SK-N-SH (cell line): Measurements from ENCODE around the gene HK3. TPM values are rescaled to one million over a fixed set of nuclear protein-coding genes. Genes with fewer than 3 reads are reported as not detected.

Experiments
- CTCF ChIA-PET: fragments of 300-600, 350-600 bp; formaldehyde crosslinking; extraction: SDS; loops from one replicate; lab custom pipeline; 2021; lab: Yijun Ruan, JAX
- POLR2A ChIA-PET: fragments of 350-600 bp; sonication (Branson Sonifier 250); formaldehyde crosslinking; extraction: SDS; loops from one replicate; lab custom pipeline; 2020; ENCODE audit warnings: antibody characterized with exemption, inconsistent platforms; lab: Yijun Ruan, JAX
- DNase-seq: peaks from one replicate; pipeline ENCODE4 v3.0.0; 2012
- H2AFZ ChIP-seq: fragments of 200-600 bp; sonication (generic); 2 replicates; pipeline ENCODE4 v1.8.1; 2016; ENCODE audit warnings: antibody characterized with exemption, mild to moderate bottlenecking, low read depth
- H3F3A ChIP-seq: fragments of 200-600 bp; sonication (generic); replicated peaks from 2 replicates; pipeline ENCODE3; 2016; ENCODE audit warnings: antibody characterized with exemption, mild to moderate bottlenecking; ENCODE audit not compliant: insufficient read depth
- H3K27ac ChIP-seq, 2 experiments: fragments of 200-500 bp in 1 of 2; fragments of 200-600 bp in 1 of 2; sonication (Bioruptor generic) in 1 of 2; sonication (generic), shearing (Covaris generic) in 1 of 2; 2 replicates each; pipeline versions ENCODE4 v1.5.1 to v1.6.1; 2014 to 2016; ENCODE audit warnings: low read depth in 2 of 2, inconsistent platforms in 1 of 2, low read length in 1 of 2, mild to moderate bottlenecking in 1 of 2, mixed read lengths in 1 of 2
- H3K27me3 ChIP-seq: fragments of 200-600 bp; sonication (generic), shearing (Covaris generic); 2 replicates; pipeline ENCODE4 v1.6.1; 2016; ENCODE audit warnings: mixed run types; ENCODE audit not compliant: insufficient read depth
- H3K36me3 ChIP-seq, 2 experiments: fragments of 200-500 bp in 1 of 2; fragments of 200-600 bp in 1 of 2; sonication (Bioruptor generic) in 1 of 2; sonication (generic) in 1 of 2; replicated peaks in 1 of 2; 2 replicates each; pipeline versions ENCODE3 to v1.5.1; 2014 to 2016; ENCODE audit warnings: low read length in 1 of 2, mild to moderate bottlenecking in 1 of 2; ENCODE audit not compliant: insufficient read depth in 2 of 2, control insufficient read depth in 1 of 2
- H3K4me1 ChIP-seq, 2 experiments: fragments of 200-500 bp in 1 of 2; fragments of 200-600 bp in 1 of 2; sonication (Bioruptor generic) in 1 of 2; sonication (generic), shearing (Covaris generic) in 1 of 2; 2 replicates each; pipeline versions ENCODE4 v1.5.1 to v1.6.1; 2014 to 2016; ENCODE audit warnings: low read depth in 1 of 2, low read length in 1 of 2, mixed run types in 1 of 2; ENCODE audit not compliant: insufficient read depth in 2 of 2, control insufficient read depth in 1 of 2
- H3K4me2 ChIP-seq: fragments of 200-600 bp; sonication (generic), shearing (Covaris generic); 2 replicates; pipeline ENCODE4 v1.6.1; 2017; ENCODE audit warnings: mixed run types
- H3K4me3 ChIP-seq, 2 experiments: fragments of 200-500 bp in 1 of 2; fragments of 200-600 bp in 1 of 2; sonication (Bioruptor generic) in 1 of 2; sonication (generic), shearing (Covaris generic) in 1 of 2; 2 replicates each; pipeline versions ENCODE4 v1.5.1 to v1.8.1; 2014 to 2016; ENCODE audit warnings: low read depth in 2 of 2, inconsistent platforms in 1 of 2, low read length in 1 of 2, mild to moderate bottlenecking in 1 of 2, mixed read lengths in 1 of 2, moderate library complexity in 1 of 2
- H3K79me2 ChIP-seq: fragments of 200-600 bp; sonication (generic); 2 replicates; pipeline ENCODE4 v1.8.1; 2017; ENCODE audit warnings: mild to moderate bottlenecking; ENCODE audit not compliant: insufficient read depth
- H3K9ac ChIP-seq: fragments of 200-600 bp; sonication (generic); 2 replicates; pipeline ENCODE4 v1.6.1; 2017; ENCODE audit warnings: mixed run types
- H3K9me2 ChIP-seq: fragments of 200-600 bp; sonication (generic); 2 replicates; pipeline ENCODE4 v1.6.1; 2017; ENCODE audit warnings: mixed run types
- H3K9me3 ChIP-seq: fragments of 200-600 bp; sonication (generic); 2 replicates; pipeline ENCODE4 v1.6.1; 2017; ENCODE audit warnings: mixed run types, mild to moderate bottlenecking, moderate library complexity
- H4K20me1 ChIP-seq: fragments of 200-600 bp; sonication (generic); 2 replicates; pipeline ENCODE4 v1.6.1; 2017; ENCODE audit warnings: mild to moderate bottlenecking, mixed run types; ENCODE audit not compliant: insufficient read depth
- CHD2 ChIP-seq: fragments of 150-350 bp; IDR thresholded peaks from 2 replicates; pipeline ENCODE4 v1.6.1; 2018; ENCODE audit warnings: low read length; ENCODE audit not compliant: partially characterized antibody
- FOSL2 ChIP-seq: IDR thresholded peaks from 2 replicates; pipeline ENCODE4 v1.4.0; 2012; ENCODE audit warnings: low read depth, mild to moderate bottlenecking, moderate library complexity, borderline replicate concordance
- FOXJ3 ChIP-seq: sonication (generic); formaldehyde crosslinking; IDR thresholded peaks from 2 replicates; pipeline ENCODE4 v1.5.1; 2020; ENCODE audit warnings: mild to moderate bottlenecking, missing genetic modification reagents
- FOXM1 ChIP-seq: IDR thresholded peaks from 2 replicates; pipeline ENCODE4 v1.4.0; 2012; ENCODE audit warnings: low read depth, mild to moderate bottlenecking
- IRF3 ChIP-seq: fragments of 150-350 bp; IDR thresholded peaks from 2 replicates; pipeline ENCODE4 v1.6.1; 2016; ENCODE audit warnings: mild to moderate bottlenecking, low read depth, low read length
- MAX ChIP-seq: IDR thresholded peaks from 2 replicates; pipeline ENCODE4 v1.4.0; 2012; ENCODE audit warnings: low read depth
- MEF2A ChIP-seq: IDR thresholded peaks from 2 replicates; pipeline ENCODE4 v1.4.0; 2012; ENCODE audit warnings: low read depth, borderline replicate concordance
- MXI1 ChIP-seq: IDR thresholded peaks from 2 replicates; pipeline ENCODE4 v1.6.1; 2012; ENCODE audit warnings: mild to moderate bottlenecking, low read depth, low read length, improper control_type of control experiment
- NRF1 ChIP-seq: IDR thresholded peaks from 2 replicates; pipeline ENCODE4 v1.6.1; 2012; ENCODE audit warnings: low read depth, mild to moderate bottlenecking, low read length
- RXRA ChIP-seq: IDR thresholded peaks from 2 replicates; pipeline ENCODE4 v1.4.0; 2012; ENCODE audit warnings: low read depth, mild to moderate bottlenecking, borderline replicate concordance
- SIN3A ChIP-seq: IDR thresholded peaks from 2 replicates; pipeline ENCODE4 v1.6.1; 2012; ENCODE audit warnings: low read depth, mild to moderate bottlenecking, low read length, moderate library complexity, borderline replicate concordance
- USF2 ChIP-seq: fragments of 150-350 bp; IDR thresholded peaks from 2 replicates; pipeline ENCODE4 v1.6.1; 2017; ENCODE audit warnings: antibody characterized with exemption, low read length, low read depth, borderline replicate concordance
- WGBS: methylation state at CpG from one replicate; pipeline ENCODE4 v1.1.6; 2017; ENCODE audit warnings: low lambda C conversion rate; 5-methylcytosine and 5-hydroxymethylcytosine counted together
- polyA plus RNA-seq, 3 experiments: library from polyadenylated mRNA; depleted of rRNA; stranded (reverse); fragments of >200 nt; gene quantifications; 2 replicates each; pipeline ENCODE4 v1.2.3, GENCODE V29; 2012
- TF ChIP-seq, protein P1 (sequence below): fragments of 200-600 bp; sonication (generic); IDR thresholded peaks from 2 replicates; pipeline ENCODE4 v1.6.1; 2017; ENCODE audit warnings: antibody characterized with exemption, mild to moderate bottlenecking, moderate library complexity
- TF ChIP-seq, protein P2 (sequence below): IDR thresholded peaks from 2 replicates; pipeline ENCODE4 v1.4.0; 2012; ENCODE audit warnings: low read depth, borderline replicate concordance

Gene HK3
- polyA plus RNA-seq, 1 of the 3 experiments (the other 2 are of a cell fraction), result 0.02 TPM

- no peak overlapping the region for H3K9ac ChIP-seq
- no peak overlapping the region for H3K4me2 ChIP-seq
- H3K27me3 ChIP-seq, result no peaks in the 10 kb centered on the region; the same call in 1 of the 2 replicates
- H3K36me3 ChIP-seq, result no peaks in the 10 kb centered on the region
- H3K4me3 ChIP-seq, result no peak overlapping the region
- ChIA-PET POLR2A (interaction anchor here (1.3 kb wide), 1 partner anchor 45 kb away, joined by 3 read pairs; no protein-coding TSS in a partner anchor), CTCF (interaction anchor here (0.8 to 1.3 kb wide), 2 partner anchors 44 to 201 kb away, joined by 4 to 5 read pairs; no protein-coding TSS in a partner anchor)
- no peaks in the 10 kb centered on the region for H3F3A ChIP-seq
- H4K20me1 ChIP-seq, result no peaks in the 10 kb centered on the region
- WGBS, result 49% methylated on average over 5 of the region's 11 CpGs
- no peaks in the 10 kb centered on the region for H3K79me2 ChIP-seq
- no peak for DNase-seq
- H3K9me3 ChIP-seq, result no peaks in the 10 kb centered on the region
- no peaks in the 10 kb centered on the region for H3K9me2 ChIP-seq
- H2AFZ ChIP-seq, result no peak overlapping the region
- no peak overlapping the region for H3K27ac ChIP-seq
- H3K4me1 ChIP-seq, result peaks cover 0 to 33% of the 10 kb centered on the region in 2 experiments; a peak in 1 of 4 replicates
- no peak for TF ChIP-seq USF2
- no peak for TF ChIP-seq SIN3A
- TF ChIP-seq, protein P1, sequence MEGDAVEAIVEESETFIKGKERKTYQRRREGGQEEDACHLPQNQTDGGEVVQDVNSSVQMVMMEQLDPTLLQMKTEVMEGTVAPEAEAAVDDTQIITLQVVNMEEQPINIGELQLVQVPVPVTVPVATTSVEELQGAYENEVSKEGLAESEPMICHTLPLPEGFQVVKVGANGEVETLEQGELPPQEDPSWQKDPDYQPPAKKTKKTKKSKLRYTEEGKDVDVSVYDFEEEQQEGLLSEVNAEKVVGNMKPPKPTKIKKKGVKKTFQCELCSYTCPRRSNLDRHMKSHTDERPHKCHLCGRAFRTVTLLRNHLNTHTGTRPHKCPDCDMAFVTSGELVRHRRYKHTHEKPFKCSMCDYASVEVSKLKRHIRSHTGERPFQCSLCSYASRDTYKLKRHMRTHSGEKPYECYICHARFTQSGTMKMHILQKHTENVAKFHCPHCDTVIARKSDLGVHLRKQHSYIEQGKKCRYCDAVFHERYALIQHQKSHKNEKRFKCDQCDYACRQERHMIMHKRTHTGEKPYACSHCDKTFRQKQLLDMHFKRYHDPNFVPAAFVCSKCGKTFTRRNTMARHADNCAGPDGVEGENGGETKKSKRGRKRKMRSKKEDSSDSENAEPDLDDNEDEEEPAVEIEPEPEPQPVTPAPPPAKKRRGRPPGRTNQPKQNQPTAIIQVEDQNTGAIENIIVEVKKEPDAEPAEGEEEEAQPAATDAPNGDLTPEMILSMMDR, result no peak
- TF ChIP-seq MEF2A, result no peak
- no peak for TF ChIP-seq IRF3
- no peak for TF ChIP-seq MAX
- no peak for TF ChIP-seq FOSL2
- TF ChIP-seq FOXM1, result no peak
- TF ChIP-seq FOXJ3 (CRISPR knock-in tag), result no peak
- no peak for TF ChIP-seq MXI1
- no peak for TF ChIP-seq CHD2
- TF ChIP-seq RXRA, result no peak
- TF ChIP-seq, protein P2, sequence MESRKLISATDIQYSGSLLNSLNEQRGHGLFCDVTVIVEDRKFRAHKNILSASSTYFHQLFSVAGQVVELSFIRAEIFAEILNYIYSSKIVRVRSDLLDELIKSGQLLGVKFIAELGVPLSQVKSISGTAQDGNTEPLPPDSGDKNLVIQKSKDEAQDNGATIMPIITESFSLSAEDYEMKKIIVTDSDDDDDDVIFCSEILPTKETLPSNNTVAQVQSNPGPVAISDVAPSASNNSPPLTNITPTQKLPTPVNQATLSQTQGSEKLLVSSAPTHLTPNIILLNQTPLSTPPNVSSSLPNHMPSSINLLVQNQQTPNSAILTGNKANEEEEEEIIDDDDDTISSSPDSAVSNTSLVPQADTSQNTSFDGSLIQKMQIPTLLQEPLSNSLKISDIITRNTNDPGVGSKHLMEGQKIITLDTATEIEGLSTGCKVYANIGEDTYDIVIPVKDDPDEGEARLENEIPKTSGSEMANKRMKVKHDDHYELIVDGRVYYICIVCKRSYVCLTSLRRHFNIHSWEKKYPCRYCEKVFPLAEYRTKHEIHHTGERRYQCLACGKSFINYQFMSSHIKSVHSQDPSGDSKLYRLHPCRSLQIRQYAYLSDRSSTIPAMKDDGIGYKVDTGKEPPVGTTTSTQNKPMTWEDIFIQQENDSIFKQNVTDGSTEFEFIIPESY, result no peak
- no peak for TF ChIP-seq NRF1
Measured at GRCh38 chr5:176861276-176861675, 37.9 kb downstream of the HK3 start.
